Lung (tissue), 12 donors: ENCODE measurements around the gene IL36B. TPM values are rescaled to one million over a fixed set of nuclear protein-coding genes. Genes with fewer than 3 reads are reported as not detected.

Source experiments
- ATAC-seq: fragments of 200-7000 bp; cut with Tn5 transposase; one replicate; pipeline ENCODE4 v1.9.1; 2020; ENCODE audit warnings: moderate number of reproducible peaks; ENCODE audit not compliant: insufficient read depth, low FRiP score
- DNase-seq, 3 donors: peaks; one replicate each; pipeline ENCODE4 v3.0.0-alpha.2; 2013 to 2017
- H3K27ac ChIP-seq, 2 donors: one replicate each; pipeline ENCODE4 v1.5.1; 2013; ENCODE audit warnings: mild to moderate bottlenecking in 2 of 2, moderate library complexity in 2 of 2, control low read depth in 1 of 2, inconsistent platforms in 1 of 2, low read depth in 1 of 2, low read length in 1 of 2
- H3K27me3 ChIP-seq, 3 donors: one replicate each; pipeline ENCODE4 v1.5.1; 2013; ENCODE audit warnings: low read length in 2 of 3; ENCODE audit not compliant: control insufficient read depth in 3 of 3, insufficient read depth in 3 of 3
- H3K36me3 ChIP-seq, 4 donors: one replicate each; pipeline ENCODE4 v1.5.1; 2013; ENCODE audit warnings: low read length in 4 of 4, mild to moderate bottlenecking in 1 of 4, moderate library complexity in 1 of 4; ENCODE audit not compliant: control insufficient read depth in 4 of 4, insufficient read depth in 4 of 4
- H3K4me1 ChIP-seq, 5 donors: one replicate each; pipeline ENCODE4 v1.5.1; 2013; ENCODE audit warnings: low read length in 5 of 5, mild to moderate bottlenecking in 2 of 5, moderate library complexity in 1 of 5; ENCODE audit not compliant: control insufficient read depth in 5 of 5, insufficient read depth in 5 of 5
- H3K4me3 ChIP-seq: one replicate; pipeline ENCODE4 v1.5.1; 2013; ENCODE audit warnings: mild to moderate bottlenecking, control low read depth, moderate library complexity
- H3K9ac ChIP-seq, 2 donors: one replicate each; pipeline ENCODE4 v1.5.1; 2013; ENCODE audit warnings: low read length in 2 of 2, control low read depth in 1 of 2; ENCODE audit not compliant: insufficient read depth in 1 of 2
- H3K9me3 ChIP-seq, 4 donors: one replicate each; pipeline ENCODE4 v1.5.1; 2013; ENCODE audit warnings: low read length in 3 of 4, mild to moderate bottlenecking in 1 of 4, moderate library complexity in 1 of 4; ENCODE audit not compliant: control insufficient read depth in 4 of 4, insufficient read depth in 3 of 4
- WGBS, 2 donors: extraction: QIAGEN DNeasy Blood & Tissue Kit; methylation state at CpG; one replicate each; pipeline ENCODE4 v1.1.7; 2013; 5-methylcytosine and 5-hydroxymethylcytosine counted together
- polyA plus RNA-seq, 2 donors: library from polyadenylated mRNA; stranded (reverse); fragments of 200-250 nt; gene quantifications; one replicate each; pipeline ENCODE4 v1.2.1, GENCODE V29; 2013
- total RNA-seq, 2 donors: library from RNA; depleted of rRNA in 1 of 2; stranded (reverse); fragments of >200 nt in 1 of 2; gene quantifications; one replicate each; pipeline ENCODE4 v1.2.1, GENCODE V29; 2014 to 2021
- TF ChIP-seq, protein P1 (sequence below): IDR thresholded peaks from 2 replicates; pipeline ENCODE4 v1.5.1; 2012; ENCODE audit warnings: mild to moderate bottlenecking; ENCODE audit errors: control extremely low read depth, extremely low read depth
- donor health status: control.
- donor health status: control.
- donor health status: Bipolar disorder and iron deficiency.
- donor health status: healthy.
- donor health status: DM: yes; HTN: yes; CAD: no.

The IL36B gene
- total and polyA plus RNA-seq, 4 donors: 0.05 TPM; not detected in 3

DNA sequence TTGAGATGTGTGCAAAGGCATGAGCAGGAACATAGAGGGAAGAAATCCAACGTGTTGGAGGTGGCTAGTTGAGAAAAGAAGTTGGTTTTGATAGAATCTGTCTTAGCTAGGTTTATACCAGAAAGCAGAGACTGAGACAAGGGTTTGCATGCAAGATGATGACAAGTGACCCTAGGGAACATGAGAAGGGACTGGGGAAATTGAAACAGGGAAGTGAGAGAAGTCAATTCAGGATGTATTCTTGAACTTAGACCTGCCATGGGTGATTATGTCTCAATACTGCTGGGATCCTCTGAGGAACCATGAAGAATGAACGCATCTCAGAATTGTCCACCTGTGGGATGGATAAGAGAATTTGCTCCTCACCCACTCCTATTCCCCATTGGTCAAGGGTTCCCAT lies 26.9 kb downstream of the IL36B start:
- peaks cover 0 to 2% (median 0%) of the 10 kb centered on the region in 4 donors for H3K9me3 ChIP-seq
- no peaks in the 10 kb centered on the region for H3K36me3 ChIP-seq
- no peak overlapping the region for H3K4me3 ChIP-seq
- 59 to 60% methylated on average over 2 of the region's 2 CpGs for WGBS, 2 donors
- H3K27me3 ChIP-seq: peaks cover 0 to 6% (median 3%) of the 10 kb centered on the region in 3 donors
- no peaks in the 10 kb centered on the region for H3K4me1 ChIP-seq
- no peak overlapping the region for H3K9ac ChIP-seq
- H3K27ac ChIP-seq: no peak overlapping the region
- ATAC-seq: no peak
- TF ChIP-seq, protein P1, sequence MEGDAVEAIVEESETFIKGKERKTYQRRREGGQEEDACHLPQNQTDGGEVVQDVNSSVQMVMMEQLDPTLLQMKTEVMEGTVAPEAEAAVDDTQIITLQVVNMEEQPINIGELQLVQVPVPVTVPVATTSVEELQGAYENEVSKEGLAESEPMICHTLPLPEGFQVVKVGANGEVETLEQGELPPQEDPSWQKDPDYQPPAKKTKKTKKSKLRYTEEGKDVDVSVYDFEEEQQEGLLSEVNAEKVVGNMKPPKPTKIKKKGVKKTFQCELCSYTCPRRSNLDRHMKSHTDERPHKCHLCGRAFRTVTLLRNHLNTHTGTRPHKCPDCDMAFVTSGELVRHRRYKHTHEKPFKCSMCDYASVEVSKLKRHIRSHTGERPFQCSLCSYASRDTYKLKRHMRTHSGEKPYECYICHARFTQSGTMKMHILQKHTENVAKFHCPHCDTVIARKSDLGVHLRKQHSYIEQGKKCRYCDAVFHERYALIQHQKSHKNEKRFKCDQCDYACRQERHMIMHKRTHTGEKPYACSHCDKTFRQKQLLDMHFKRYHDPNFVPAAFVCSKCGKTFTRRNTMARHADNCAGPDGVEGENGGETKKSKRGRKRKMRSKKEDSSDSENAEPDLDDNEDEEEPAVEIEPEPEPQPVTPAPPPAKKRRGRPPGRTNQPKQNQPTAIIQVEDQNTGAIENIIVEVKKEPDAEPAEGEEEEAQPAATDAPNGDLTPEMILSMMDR: no peak
- no peak for DNase-seq

DNA sequence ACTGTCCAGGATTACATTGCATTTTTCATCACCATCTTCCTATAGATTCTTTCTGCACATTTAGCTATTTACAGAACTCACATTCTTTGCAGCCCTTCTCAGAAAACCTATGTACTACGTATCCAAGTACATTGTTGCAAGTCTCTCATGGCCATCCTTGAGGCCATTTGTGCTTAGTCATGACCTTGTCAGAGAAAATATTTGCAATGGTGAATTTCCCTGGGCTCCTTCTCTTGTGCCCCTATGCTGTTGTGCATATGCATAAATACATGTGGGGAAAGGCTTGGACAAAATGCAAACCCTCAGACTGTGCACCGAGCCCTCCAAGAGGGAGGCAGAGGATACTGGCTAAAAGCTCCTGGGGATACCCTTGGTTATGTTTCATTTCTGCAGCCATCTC lies 27.9 kb downstream of the IL36B start:
- no peak for ATAC-seq
- peaks cover 0 to 6% (median 3%) of the 10 kb centered on the region in 3 donors for H3K27me3 ChIP-seq

DNA sequence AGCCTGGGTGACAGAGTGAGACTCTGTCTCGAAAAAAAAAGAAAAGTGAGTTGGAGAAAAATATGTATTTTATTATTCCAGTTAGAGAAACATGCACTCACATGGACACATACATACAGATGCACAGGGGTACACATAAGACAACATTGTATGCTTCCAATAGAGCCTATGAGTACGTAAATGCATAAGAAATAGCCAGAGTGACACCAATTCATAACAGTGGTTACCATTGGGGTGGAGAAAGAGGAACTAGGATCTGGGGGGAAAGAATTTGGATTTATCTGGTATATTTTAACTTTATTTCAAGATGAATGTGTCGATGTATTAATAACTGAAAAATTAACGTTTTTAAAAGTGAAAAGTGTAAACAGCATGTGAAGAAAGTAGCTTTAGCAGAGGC lies 31.4 kb downstream of the IL36B start:
- Histone ChIP-seq H3K9ac (no peak overlapping the region), H3K27me3 (peaks cover 0 to 3% (median 0%) of the 10 kb centered on the region in 3 donors), H3K27ac (no peak overlapping the region), H3K4me3 (no peak overlapping the region), H3K9me3 (peaks cover 0 to 2% (median 0%) of the 10 kb centered on the region in 4 donors), H3K36me3 (no peaks in the 10 kb centered on the region), H3K4me1 (no peaks in the 10 kb centered on the region)
- 56 to 77% methylated on average over 4 of the region's 4 CpGs for WGBS, 2 donors
- ATAC-seq: no peak
- TF ChIP-seq, protein P1: no peak
- no peak for DNase-seq

More for the DNA sequence above, 27.9 kb downstream of the IL36B start:
- no peak overlapping the region for H3K9ac ChIP-seq
- no peaks in the 10 kb centered on the region for H3K36me3 ChIP-seq
- TF ChIP-seq, protein P1: no peak
- H3K4me3 ChIP-seq: no peak overlapping the region
- no peak for DNase-seq
- peaks cover 0 to 2% (median 0%) of the 10 kb centered on the region in 4 donors for H3K9me3 ChIP-seq
- WGBS, 2 donors: 90 to 97% methylated on average over 2 of the region's 2 CpGs
- H3K4me1 ChIP-seq: no peaks in the 10 kb centered on the region
- H3K27ac ChIP-seq: no peak overlapping the region

DNA sequence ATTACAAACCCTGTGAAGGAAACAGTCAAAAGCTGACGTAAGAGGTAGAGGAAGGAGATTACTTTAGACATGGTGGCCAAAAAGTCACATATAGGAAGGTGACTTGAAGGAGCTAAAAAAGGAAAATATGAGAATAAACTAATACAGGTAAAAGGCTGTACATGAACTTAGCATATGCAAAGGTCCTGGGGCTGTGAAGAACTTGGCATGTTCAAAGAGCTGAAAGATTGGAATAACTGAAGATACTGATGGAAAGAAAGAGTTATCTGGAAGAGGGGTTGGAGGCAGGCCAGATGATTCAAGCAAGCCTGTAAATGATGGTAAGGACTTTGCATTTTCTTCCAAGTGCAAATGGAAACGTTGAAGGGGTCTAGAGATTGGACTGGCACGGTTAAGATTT lies 34.2 kb downstream of the IL36B start:
- no peaks in the 10 kb centered on the region for H3K36me3 ChIP-seq
- no peak overlapping the region for H3K9ac ChIP-seq
- TF ChIP-seq, protein P1: no peak
- no peak overlapping the region for H3K4me3 ChIP-seq
- no peak for DNase-seq
- no peaks in the 10 kb centered on the region for H3K4me1 ChIP-seq
- no peak for ATAC-seq
- no peaks in the 10 kb centered on the region for H3K9me3 ChIP-seq
- no peaks in the 10 kb centered on the region for H3K27me3 ChIP-seq
- 79 to 80% methylated on average over 3 of the region's 3 CpGs for WGBS, 2 donors
- no peak overlapping the region for H3K27ac ChIP-seq
